HepG2 (cell line): ENCODE data around the gene MINDY1. TPM values are rescaled to one million over a fixed set of nuclear protein-coding genes. Genes with fewer than 3 reads are reported as not detected.

Source experiments
- ASH2L ChIP-seq: fragments of 300-600, 200-600 bp; sonication (generic); IDR thresholded peaks from 2 replicates; pipeline ENCODE4 v1.7.0; 2017; ENCODE audit warnings: low read depth, mild to moderate bottlenecking, moderate library complexity, mixed read lengths, low read length; ENCODE audit not compliant: insufficient read length
- CEBPG ChIP-seq: IDR thresholded peaks from 2 replicates; pipeline ENCODE4 v1.6.1; 2016
- DDIT3 ChIP-seq: sonication (generic); formaldehyde crosslinking; IDR thresholded peaks from 2 replicates; pipeline ENCODE4 v1.4.0; 2020; ENCODE audit warnings: mild to moderate bottlenecking, missing genetic modification reagents
- E2F2 ChIP-seq: sonication (generic); formaldehyde crosslinking; IDR thresholded peaks from 2 replicates; pipeline ENCODE4 v1.4.0; 2020; ENCODE audit warnings: missing genetic modification reagents, borderline replicate concordance
- FOXA1 ChIP-seq, 2 experiments: fragments of 450-650 bp in 1 of 2; sonication (generic) in 1 of 2; formaldehyde crosslinking in 1 of 2; IDR thresholded peaks; 2 replicates each; pipeline versions ENCODE4 v1.4.0 to v1.6.1; 2016 to 2020; ENCODE audit warnings: missing genetic modification reagents in 1 of 2
- GTF2F1 ChIP-seq: fragments of 150-350 bp; IDR thresholded peaks from 2 replicates; pipeline ENCODE4 v1.6.1; 2014; ENCODE audit warnings: low read length
- MED13 ChIP-seq: sonication (generic); formaldehyde crosslinking; IDR thresholded peaks from 2 replicates; pipeline ENCODE4 v1.5.0; 2020; ENCODE audit warnings: missing genetic modification reagents
- PCBP1 ChIP-seq: fragments of 200-400 bp; formaldehyde crosslinking; IDR thresholded peaks from 2 replicates; pipeline ENCODE4 v1.6.1; 2017; ENCODE audit warnings: mild to moderate bottlenecking, low read depth, low read length, borderline replicate concordance
- POGZ ChIP-seq: sonication (generic); formaldehyde crosslinking; IDR thresholded peaks from 2 replicates; pipeline ENCODE4 v1.4.0; 2020; ENCODE audit warnings: mild to moderate bottlenecking, missing genetic modification reagents
- STAG1 ChIP-seq: sonication (generic); formaldehyde crosslinking; IDR thresholded peaks from 2 replicates; pipeline ENCODE4 v1.4.0; 2020; ENCODE audit warnings: missing genetic modification reagents
- TARDBP ChIP-seq: sonication (generic); formaldehyde crosslinking; IDR thresholded peaks from 2 replicates; pipeline ENCODE4 v1.8.0; 2022; ENCODE audit warnings: mild to moderate bottlenecking, missing genetic modification reagents
- TEAD3 ChIP-seq: optimal IDR thresholded peaks from 2 replicates; pipeline ENCODE3; 2016; ENCODE audit warnings: borderline replicate concordance
- THAP9 ChIP-seq: sonication (generic); formaldehyde crosslinking; IDR thresholded peaks from 2 replicates; pipeline ENCODE4; 2020; ENCODE audit warnings: missing genetic modification reagents, mild to moderate bottlenecking, borderline replicate concordance
- THYN1 ChIP-seq: sonication (generic); formaldehyde crosslinking; IDR thresholded peaks from 2 replicates; pipeline ENCODE4 v1.8.1; 2023; ENCODE audit warnings: low read depth, mild to moderate bottlenecking, moderate library complexity, missing genetic modification reagents, borderline replicate concordance
- WIZ ChIP-seq: sonication (generic); formaldehyde crosslinking; IDR thresholded peaks from 2 replicates; pipeline ENCODE4 v1.5.1; 2020; ENCODE audit warnings: mild to moderate bottlenecking, missing genetic modification reagents
- XRCC5 ChIP-seq: fragments of 200-400 bp; formaldehyde crosslinking; optimal IDR thresholded peaks from 2 replicates; pipeline ENCODE3; 2017; ENCODE audit warnings: mild to moderate bottlenecking, low read length
- ZBTB10 ChIP-seq: sonication (generic); formaldehyde crosslinking; IDR thresholded peaks from 2 replicates; pipeline ENCODE4 v1.4.0; 2020; ENCODE audit warnings: missing genetic modification reagents, borderline replicate concordance
- ZBTB7B ChIP-seq: sonication (generic); formaldehyde crosslinking; IDR thresholded peaks from 2 replicates; pipeline ENCODE4 v1.4.0; 2020; ENCODE audit warnings: missing genetic modification reagents
- ZNF431 ChIP-seq: sonication (generic); formaldehyde crosslinking; IDR thresholded peaks from 2 replicates; pipeline ENCODE4 v1.9.0; 2022; ENCODE audit warnings: missing genetic modification reagents, low read depth, mild to moderate bottlenecking, borderline replicate concordance
- ZNF567 ChIP-seq: sonication (generic); formaldehyde crosslinking; IDR thresholded peaks from 2 replicates; pipeline ENCODE4 v1.8.1; 2023; ENCODE audit warnings: mild to moderate bottlenecking, missing genetic modification reagents, borderline replicate concordance
- ZNF577 ChIP-seq: sonication (generic); formaldehyde crosslinking; IDR thresholded peaks from 2 replicates; pipeline ENCODE4 v1.4.0; 2020; ENCODE audit warnings: mild to moderate bottlenecking, low read depth, missing genetic modification reagents, borderline replicate concordance
- ZNF841 ChIP-seq: sonication (generic); formaldehyde crosslinking; IDR thresholded peaks from 2 replicates; pipeline ENCODE4 v1.8.1; 2023; ENCODE audit warnings: missing genetic modification reagents, borderline replicate concordance
- ZSCAN22 ChIP-seq: sonication (generic); formaldehyde crosslinking; IDR thresholded peaks from 2 replicates; pipeline ENCODE4 v1.4.0; 2020; ENCODE audit warnings: mild to moderate bottlenecking, missing genetic modification reagents
- polyA plus RNA-seq, 8 experiments: library from polyadenylated mRNA; depleted of rRNA in 3 of 8; stranded (reverse) in 7 of 8; unstranded in 1 of 8; fragments of >200 nt; fragmentation: Illumina TruSeq in 4 of 8; extraction: Trizol in 4 of 8; gene quantifications; 2 replicates each; pipeline versions ENCODE4 v1.2.1 to v1.2.3, GENCODE V29; 2011 to 2016; ENCODE audit warnings: low read depth in 4 of 8, missing spikeins in 1 of 8, mixed read lengths in 1 of 8; ENCODE audit not compliant: insufficient read depth in 1 of 8
- total RNA-seq, 5 experiments: library from RNA; depleted of rRNA; stranded (reverse); fragments of >200 nt; fragmentation: Illumina TruSeq; extraction: Trizol; gene quantifications; 2 replicates each; pipeline ENCODE4 v1.2.3, GENCODE V29; 2016; ENCODE audit warnings: low read depth in 1 of 5
- TF ChIP-seq, protein P1 (sequence below): sonication (generic); formaldehyde crosslinking; IDR thresholded peaks from 2 replicates; pipeline ENCODE4 v1.8.1; 2023; ENCODE audit warnings: mild to moderate bottlenecking, moderate library complexity, missing genetic modification reagents

MINDY1 gene
- total and polyA plus RNA-seq, 2 of the 13 experiments (the other 11 are each of a cell fraction or from before 2014, with no cell fraction given) = 11.1 to 15.0 TPM

DNA sequence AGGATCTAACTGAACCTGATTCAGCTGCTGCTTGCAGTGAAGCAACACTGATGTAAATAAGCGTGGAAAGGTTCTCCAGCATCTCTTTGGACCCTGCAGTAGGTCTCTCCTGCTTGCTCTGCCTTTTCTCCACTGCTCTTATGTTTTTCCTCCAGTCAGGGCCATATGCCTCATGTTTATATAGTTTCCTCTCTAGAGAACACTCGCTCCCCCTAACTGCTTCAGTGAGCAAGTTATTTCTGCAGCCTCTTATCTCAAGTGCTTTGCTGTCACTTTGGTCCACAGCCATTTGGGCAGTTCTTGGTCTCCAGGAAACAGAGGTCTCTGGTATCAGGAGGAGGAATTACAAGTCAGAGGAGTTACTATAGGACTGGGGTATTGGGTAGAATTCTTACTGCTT, 6.8 kb upstream of the MINDY1 start (continued):
- TF ChIP-seq THYN1 (no peak), ZNF567 (CRISPR knock-in tag) (no peak), FOXA1 (IDR thresholded peaks at IDR 0.05) (no peak), FOXA1 (CRISPR knock-in tag; IDR thresholded peaks at IDR 0.05) (peak; percentile 47), MED13 (CRISPR knock-in tag) (no peak), E2F2 (no peak), ZNF431 (CRISPR knock-in tag) (no peak), TEAD3 (CRISPR knock-in tag) (no peak), ZBTB10 (no peak), GTF2F1 (no peak), PCBP1 (no peak), ZNF841 (CRISPR knock-in tag) (no peak), XRCC5 (peak; percentile 1), DDIT3 (CRISPR knock-in tag) (no peak), ZBTB7B (CRISPR knock-in tag) (no peak), WIZ (CRISPR knock-in tag) (no peak), STAG1 (0 out of 2 replicates have a peak, but pooled peaks have one; percentile 4), ASH2L (peak; percentile 9), TARDBP (no peak), CEBPG (CRISPR knock-in tag) (no peak; the same call in 1 of the 2 replicates), POGZ (CRISPR knock-in tag) (no peak), ZSCAN22 (CRISPR knock-in tag) (no peak), THAP9 (CRISPR knock-in tag) (no peak), ZNF577 (CRISPR knock-in tag) (no peak)
- TF ChIP-seq, protein P1, sequence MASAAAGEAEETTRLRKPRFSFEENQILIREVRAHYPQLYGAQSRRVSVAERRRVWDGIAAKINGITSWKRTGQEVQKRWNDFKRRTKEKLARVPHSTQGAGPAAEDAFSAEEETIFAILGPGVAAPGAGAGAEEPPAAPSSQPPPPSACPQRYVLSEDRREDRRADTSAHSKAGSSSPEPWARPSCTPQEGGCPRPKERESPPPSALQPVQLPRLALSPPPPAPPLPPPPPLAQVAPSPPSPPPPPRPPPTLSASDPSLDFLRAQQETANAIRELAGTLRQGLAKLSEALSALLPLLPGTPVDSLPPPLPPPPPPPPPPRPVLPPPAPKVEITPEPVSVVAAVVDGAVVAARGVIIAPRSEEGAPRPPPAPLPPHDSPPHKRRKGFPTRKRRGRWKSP = no peak
